ENCODE results near the gene FBXL14. TPM values are rescaled to one million over a fixed set of nuclear protein-coding genes. Genes with fewer than 3 reads are reported as not detected.

The FBXL14 gene
- total and polyA plus RNA-seq, 7 donors: 2.9 to 13.8 (median 5.2) TPM

DNA sequence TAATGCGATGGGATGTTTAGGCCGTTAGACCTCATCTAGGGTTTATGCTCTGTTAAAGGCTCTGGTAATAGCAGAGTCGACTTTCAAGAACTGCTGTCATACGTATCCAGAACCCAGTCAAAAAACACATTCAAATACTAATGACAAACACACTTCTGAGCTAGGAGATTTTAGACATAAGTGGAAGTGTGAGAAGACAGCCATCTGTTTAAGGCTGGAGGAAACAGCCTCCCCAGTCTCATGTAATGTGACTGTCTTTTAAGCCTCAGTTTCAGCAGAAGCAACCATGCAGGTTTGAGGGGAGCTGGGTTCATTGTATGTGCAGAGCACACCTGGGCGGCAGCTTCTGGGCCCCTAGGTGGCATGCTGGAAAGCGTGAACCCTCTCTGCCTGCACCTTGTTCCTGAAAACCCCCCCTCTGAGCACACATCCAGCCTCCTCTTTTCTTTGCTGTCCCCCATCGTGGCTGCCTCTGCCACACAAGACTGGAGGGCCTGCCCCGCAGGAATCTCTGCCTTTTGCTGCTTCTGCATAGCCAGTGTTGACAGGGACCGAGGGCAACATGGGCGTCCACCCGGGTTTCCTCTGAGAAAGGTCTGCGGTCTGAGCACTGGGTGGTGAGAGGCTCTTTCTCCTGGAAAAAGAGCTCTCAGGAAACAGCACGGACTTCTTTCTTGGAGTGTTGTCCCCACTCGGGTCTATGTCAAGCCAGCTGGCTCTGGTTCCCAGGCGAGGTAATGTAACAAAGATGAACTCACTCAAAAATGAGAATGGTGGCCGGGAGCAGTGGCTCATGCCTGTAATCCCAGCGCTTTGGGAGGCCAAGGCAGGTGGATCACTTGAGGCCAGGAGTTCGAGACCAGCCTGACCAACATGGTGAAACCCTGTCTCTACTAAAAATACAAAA, 46.2 kb upstream of the FBXL14 start:
- Histone ChIP-seq H3K9me3 (no peaks in the 10 kb centered on the region), H3K36me3 (ENCODE audit: insufficient read depth in 1 of 2, low read depth in 1 of 2) (no peaks in the 10 kb centered on the region), H3K27ac (no peak overlapping the region), H3K27me3 (ENCODE audit: insufficient read depth in 3 of 3, low read length in 2 of 3) (no peaks in the 10 kb centered on the region), H3K4me3 (no peak overlapping the region), H3K4me1 (peaks cover 9% of the 10 kb centered on the region)
- intact Hi-C loops (cut with DNase I): no loop called here
- no peak for DNase-seq
- TF ChIP-seq, protein P1, sequence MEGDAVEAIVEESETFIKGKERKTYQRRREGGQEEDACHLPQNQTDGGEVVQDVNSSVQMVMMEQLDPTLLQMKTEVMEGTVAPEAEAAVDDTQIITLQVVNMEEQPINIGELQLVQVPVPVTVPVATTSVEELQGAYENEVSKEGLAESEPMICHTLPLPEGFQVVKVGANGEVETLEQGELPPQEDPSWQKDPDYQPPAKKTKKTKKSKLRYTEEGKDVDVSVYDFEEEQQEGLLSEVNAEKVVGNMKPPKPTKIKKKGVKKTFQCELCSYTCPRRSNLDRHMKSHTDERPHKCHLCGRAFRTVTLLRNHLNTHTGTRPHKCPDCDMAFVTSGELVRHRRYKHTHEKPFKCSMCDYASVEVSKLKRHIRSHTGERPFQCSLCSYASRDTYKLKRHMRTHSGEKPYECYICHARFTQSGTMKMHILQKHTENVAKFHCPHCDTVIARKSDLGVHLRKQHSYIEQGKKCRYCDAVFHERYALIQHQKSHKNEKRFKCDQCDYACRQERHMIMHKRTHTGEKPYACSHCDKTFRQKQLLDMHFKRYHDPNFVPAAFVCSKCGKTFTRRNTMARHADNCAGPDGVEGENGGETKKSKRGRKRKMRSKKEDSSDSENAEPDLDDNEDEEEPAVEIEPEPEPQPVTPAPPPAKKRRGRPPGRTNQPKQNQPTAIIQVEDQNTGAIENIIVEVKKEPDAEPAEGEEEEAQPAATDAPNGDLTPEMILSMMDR (IDR thresholded peaks at IDR 0.05): no peak
- ATAC-seq: no peak
- 66 to 76% (median 72%) methylated on average over 18 of the region's 18 CpGs for whole genome bisulfite sequencing, 3 donors

DNA sequence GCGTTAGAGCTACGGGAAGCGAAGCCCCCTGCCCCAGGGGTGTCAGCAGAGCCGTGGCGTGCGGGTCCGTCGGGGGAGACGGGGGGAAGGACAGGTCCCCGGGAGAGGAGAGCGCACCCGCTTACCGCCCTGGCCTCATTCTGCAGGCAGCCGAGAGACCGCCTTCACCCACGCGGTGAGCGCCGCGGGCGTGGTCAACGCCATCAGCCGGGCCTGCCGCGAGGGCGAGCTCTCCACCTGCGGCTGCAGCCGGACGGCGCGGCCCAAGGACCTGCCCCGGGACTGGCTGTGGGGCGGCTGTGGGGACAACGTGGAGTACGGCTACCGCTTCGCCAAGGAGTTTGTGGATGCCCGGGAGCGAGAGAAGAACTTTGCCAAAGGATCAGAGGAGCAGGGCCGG, 45.2 kb upstream of the FBXL14 start:
- 88 to 92% (median 92%) methylated on average over 39 to 40 of the region's 40 CpGs for WGBS, 3 donors

DNA sequence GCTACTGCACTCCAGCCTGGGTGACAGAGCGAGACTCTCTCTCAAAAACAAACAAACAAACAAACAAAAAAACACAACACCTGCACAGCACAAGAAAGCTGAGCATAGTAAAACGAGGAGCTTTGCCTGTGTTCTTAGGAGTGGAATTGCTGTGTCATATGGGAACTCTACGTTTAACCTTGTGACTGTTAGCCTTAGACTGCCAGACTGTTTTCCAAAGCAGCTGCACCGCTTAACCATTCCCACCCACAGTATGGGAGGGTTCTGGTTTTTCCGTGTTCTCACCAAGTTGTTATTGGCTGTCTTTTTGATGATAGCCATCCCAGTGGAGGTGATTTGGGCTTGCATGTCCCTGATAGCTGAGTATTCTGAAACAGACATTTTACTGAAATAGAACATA, 43.8 kb upstream of the FBXL14 start:
- TF ChIP-seq, protein P1 (IDR thresholded peaks at IDR 0.05): no peak
- ATAC-seq: no peak
- no peak overlapping the region for H3K27ac ChIP-seq
- no peak for DNase-seq
- no peaks in the 10 kb centered on the region for H3K9me3 ChIP-seq
- 76 to 80% (median 77%) methylated on average over 5 of the region's 5 CpGs for WGBS, 3 donors
- intact Hi-C loops (cut with DNase I): no loop called here
- no peaks in the 10 kb centered on the region for H3K36me3 ChIP-seq (ENCODE audit: insufficient read depth in 1 of 2, low read depth in 1 of 2)
- H3K4me1 ChIP-seq: no peaks in the 10 kb centered on the region
- H3K27me3 ChIP-seq (ENCODE audit: insufficient read depth in 3 of 3, low read length in 2 of 3): peaks cover 0 to 5% (median 0%) of the 10 kb centered on the region in 3 donors
- no peak overlapping the region for H3K4me3 ChIP-seq

More for the DNA sequence above, 45.2 kb upstream of the FBXL14 start:
- H3K36me3 ChIP-seq (ENCODE audit: insufficient read depth in 1 of 2, low read depth in 1 of 2): no peaks in the 10 kb centered on the region
- no peaks in the 10 kb centered on the region for H3K27me3 ChIP-seq (ENCODE audit: insufficient read depth in 3 of 3, low read length in 2 of 3)
- H3K9me3 ChIP-seq: no peaks in the 10 kb centered on the region
- H3K4me1 ChIP-seq: peaks cover 6% of the 10 kb centered on the region
- no peak overlapping the region for H3K27ac ChIP-seq
- intact Hi-C loops (cut with DNase I): no loop called here
- TF ChIP-seq, protein P1 (IDR thresholded peaks at IDR 0.05): no peak
- DNase-seq (no peak), ATAC-seq (no peak)
- no peak overlapping the region for H3K4me3 ChIP-seq

DNA sequence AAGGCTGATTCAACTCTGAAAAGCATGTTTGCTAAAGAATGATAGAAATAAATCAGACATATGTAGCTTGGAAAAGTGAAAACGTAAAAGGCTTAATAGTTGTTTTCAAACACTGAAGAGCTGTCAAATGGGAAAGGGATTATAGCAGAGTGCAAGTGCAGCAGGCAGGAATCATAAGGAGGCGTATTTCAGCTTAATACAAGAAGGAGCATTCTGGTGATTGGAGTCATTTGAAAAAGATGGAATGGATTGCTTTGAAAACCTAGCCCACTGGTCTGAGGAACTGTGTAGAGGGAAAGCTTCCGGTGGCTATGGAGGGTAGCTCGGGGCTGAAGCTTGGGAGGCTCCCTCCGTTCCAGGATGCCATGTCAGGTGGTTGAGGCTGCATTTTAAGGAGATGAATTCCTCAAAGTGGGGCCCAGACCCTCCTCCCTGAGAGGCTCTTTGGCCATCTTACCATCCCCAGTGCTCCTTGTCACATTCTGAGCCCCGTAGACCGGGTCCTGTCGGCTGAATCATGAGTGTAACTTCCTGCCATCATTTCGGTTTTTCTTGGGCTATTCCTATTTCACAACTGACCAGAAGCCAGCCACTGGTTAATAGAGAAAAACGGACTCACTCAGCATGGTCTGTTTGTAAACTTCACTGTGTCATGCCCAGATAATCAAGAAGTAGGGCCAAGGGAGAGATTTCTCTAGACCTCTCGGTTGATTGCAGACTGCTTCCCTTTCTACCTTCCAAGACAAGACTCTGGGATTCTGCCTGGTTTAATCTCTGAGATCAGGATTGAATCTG, 41.1 kb upstream of the FBXL14 start:
- H3K4me1 ChIP-seq: peaks cover 2% of the 10 kb centered on the region
- no peak overlapping the region for H3K27ac ChIP-seq
- no peak for ATAC-seq

More for the DNA sequence above, 41.1 kb upstream of the FBXL14 start:
- Histone ChIP-seq H3K36me3 (ENCODE audit: insufficient read depth in 1 of 2, low read depth in 1 of 2) (no peaks in the 10 kb centered on the region), H3K4me3 (no peak overlapping the region), H3K9me3 (no peaks in the 10 kb centered on the region), H3K27me3 (ENCODE audit: insufficient read depth in 3 of 3, low read length in 2 of 3) (peaks cover 0 to 24% (median 7%) of the 10 kb centered on the region in 3 donors)
- TF ChIP-seq, protein P1 (IDR thresholded peaks at IDR 0.05): no peak
- 89 to 94% (median 92%) methylated on average over 11 of the region's 11 CpGs for WGBS, 3 donors
- intact Hi-C loops (cut with DNase I): no loop called here
- DNase-seq: no peak

All from psoas muscle (tissue), 8 donors.